SJSA1 (cell line): ENCODE measurements around the gene CERS5. TPM values are rescaled to one million over a fixed set of nuclear protein-coding genes. Genes with fewer than 3 reads are reported as not detected.
"Not testable (repeated sequence)": the region's sequence is repeated elsewhere in the genome, so short reads cannot be mapped to it uniquely, and the experiment has no call there.

Experiments used
- DNase-seq, 2 experiments: peaks; one replicate each; pipeline ENCODE4 v3.0.0-alpha.2; 2015 to 2020; ENCODE audit warnings: low spot score in 2 of 2, low read depth in 1 of 2
- H3K27ac ChIP-seq: fragments of 250-450 bp; sonication (Bioruptor Pico); 2 replicates; pipeline ENCODE4 v1.5.1; 2020; ENCODE audit warnings: mild to moderate bottlenecking, moderate library complexity
- H3K27me3 ChIP-seq: fragments of 250-450 bp; sonication (Bioruptor Pico); replicated peaks from 2 replicates; pipeline ENCODE4 v1.5.1; 2020; ENCODE audit warnings: mild to moderate bottlenecking, moderate library complexity
- H3K36me3 ChIP-seq: fragments of 250-450 bp; sonication (Bioruptor Pico); 2 replicates; pipeline ENCODE4 v1.5.1; 2020; ENCODE audit warnings: mild to moderate bottlenecking
- H3K4me1 ChIP-seq: fragments of 250-450 bp; sonication (Bioruptor Pico); replicated peaks from 2 replicates; pipeline ENCODE4 v1.6.1; 2021; ENCODE audit warnings: mild to moderate bottlenecking
- H3K4me3 ChIP-seq: fragments of 250-450 bp; sonication (Bioruptor Pico); 2 replicates; pipeline ENCODE4 v1.5.1; 2020; ENCODE audit warnings: mild to moderate bottlenecking
- H3K9me3 ChIP-seq: fragments of 250-450 bp; sonication (Bioruptor Pico); replicated peaks from 2 replicates; pipeline ENCODE4 v1.5.1; 2020; ENCODE audit warnings: mild to moderate bottlenecking
- total RNA-seq: library from RNA; depleted of rRNA; stranded (reverse); fragments of >200 nt; shearing (Covaris generic); gene quantifications from 2 replicates; pipeline ENCODE4 v1.2.3, GENCODE V29; 2014

CERS5 gene
- total RNA-seq, 1 experiment from 2014 or later, result 36.3 TPM

DNA sequence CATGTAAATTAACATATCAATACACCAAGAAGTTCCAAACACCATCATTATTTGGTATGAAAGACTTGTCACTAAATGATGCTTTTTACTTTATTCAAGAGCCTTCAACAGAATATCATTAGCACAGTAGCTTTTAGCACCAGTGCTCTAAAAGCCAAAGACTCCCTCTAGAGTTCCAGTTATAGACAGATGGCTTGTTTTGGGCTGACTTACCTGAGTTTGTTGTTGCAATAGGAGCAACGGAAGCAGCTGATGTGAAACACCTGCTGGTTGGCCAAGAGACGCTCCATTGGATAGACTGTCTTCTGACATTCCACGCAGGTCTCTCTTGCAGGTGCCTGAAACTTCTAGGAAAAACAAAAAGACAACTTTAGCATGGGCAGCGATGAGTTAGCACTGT lies 14.5 kb upstream of the CERS5 start:
- H3K27ac ChIP-seq, result no peak overlapping the region
- H3K9me3 ChIP-seq, result no peaks in the 10 kb centered on the region
- H3K36me3 ChIP-seq, result peaks cover 91% of the 10 kb centered on the region
- no peaks in the 10 kb centered on the region for H3K27me3 ChIP-seq
- no peak overlapping the region for H3K4me3 ChIP-seq
- DNase-seq, result no peak
- peaks cover 16% of the 10 kb centered on the region for H3K4me1 ChIP-seq

- H3K27me3 ChIP-seq, result no peaks in the 10 kb centered on the region
- no peak overlapping the region for H3K27ac ChIP-seq
- H3K4me3 ChIP-seq, result no peak overlapping the region
- no peaks in the 10 kb centered on the region for H3K4me1 ChIP-seq
- no peaks in the 10 kb centered on the region for H3K9me3 ChIP-seq
- DNase-seq, result no peak
- H3K36me3 ChIP-seq, result peaks cover 53% of the 10 kb centered on the region
Observed at GRCh38 chr12:50175716-50176026, 8.5 kb upstream of the CERS5 start.

DNA sequence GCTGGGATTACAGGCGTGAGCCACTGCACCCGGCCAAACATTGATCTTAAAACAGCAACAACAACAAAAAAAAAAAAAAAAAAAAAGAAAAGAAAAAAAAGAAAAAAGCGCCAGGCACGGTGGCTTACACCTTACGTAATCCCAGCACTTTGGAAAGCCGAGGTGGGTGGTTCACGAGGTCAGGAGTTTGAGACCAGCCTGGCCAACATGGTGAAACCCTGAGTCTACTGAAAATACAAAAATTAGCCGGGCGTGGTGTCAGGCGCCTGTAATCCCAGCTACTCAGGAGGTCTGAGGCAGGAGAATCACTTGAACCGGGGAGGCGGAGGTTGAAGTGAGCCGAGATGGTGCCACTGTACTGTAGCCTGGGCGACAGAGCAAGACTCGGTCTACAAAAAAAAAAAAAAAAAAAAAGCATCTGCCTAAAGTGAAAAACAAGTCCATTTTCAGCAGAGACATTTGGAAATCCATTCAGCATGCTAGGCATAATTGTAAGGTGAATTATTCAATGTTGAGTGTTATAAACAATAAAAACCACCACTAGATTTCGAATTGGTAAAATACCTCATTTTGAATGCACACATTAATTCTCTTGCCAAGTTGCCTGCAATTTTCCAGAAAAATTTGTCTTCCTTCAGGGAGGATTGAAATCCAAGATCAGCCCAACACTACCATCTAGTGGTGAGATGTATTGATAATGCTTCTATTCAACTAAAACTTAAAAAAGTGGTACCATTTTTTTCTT lies 8.0 kb upstream of the CERS5 start:
- Histone ChIP-seq H3K4me3 (no peak overlapping the region), H3K9me3 (no peaks in the 10 kb centered on the region), H3K27ac (no peak overlapping the region), H3K4me1 (0 out of 2 replicates have a peak, but pooled peaks cover under 1% of the 10 kb centered on the region), H3K36me3 (peaks cover 48% of the 10 kb centered on the region), H3K27me3 (no peaks in the 10 kb centered on the region)
- DNase-seq, result peak in 1 of 2 experiments; percentile 50

DNA sequence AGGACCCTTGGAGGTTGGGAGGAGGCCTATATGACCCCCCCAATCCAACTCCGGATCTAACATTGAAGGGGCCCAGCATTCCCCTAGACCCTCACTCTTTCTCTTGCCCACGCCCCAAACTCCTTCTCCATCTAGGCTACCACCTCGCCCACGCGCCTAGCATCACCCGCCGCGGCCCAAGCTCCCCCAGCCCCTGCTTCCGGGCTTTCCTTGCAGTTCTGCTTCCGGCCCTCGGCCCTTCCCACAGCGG lies 445 bp downstream of the CERS5 start:
- DNase-seq, result no peak
- Histone ChIP-seq H3K27me3 (no peaks in the 10 kb centered on the region), H3K4me1 (peaks cover 15% of the 10 kb centered on the region), H3K27ac (peak overlapping the region; percentile 77), H3K9me3 (peaks cover 9% of the 10 kb centered on the region), H3K36me3 (peaks cover 10% of the 10 kb centered on the region), H3K4me3 (peak overlapping the region; percentile 80)

- no peaks in the 10 kb centered on the region for H3K27me3 ChIP-seq
- peaks cover 10% of the 10 kb centered on the region for H3K36me3 ChIP-seq
- H3K27ac ChIP-seq, result no peak overlapping the region
- no peak for DNase-seq
- H3K4me1 ChIP-seq, result peaks cover 13% of the 10 kb centered on the region
- H3K9me3 ChIP-seq, result peaks cover 9% of the 10 kb centered on the region
- H3K4me3 ChIP-seq, result no peak overlapping the region
Observed at GRCh38 chr12:50164963-50165362, 2.2 kb downstream of the CERS5 start.

DNA sequence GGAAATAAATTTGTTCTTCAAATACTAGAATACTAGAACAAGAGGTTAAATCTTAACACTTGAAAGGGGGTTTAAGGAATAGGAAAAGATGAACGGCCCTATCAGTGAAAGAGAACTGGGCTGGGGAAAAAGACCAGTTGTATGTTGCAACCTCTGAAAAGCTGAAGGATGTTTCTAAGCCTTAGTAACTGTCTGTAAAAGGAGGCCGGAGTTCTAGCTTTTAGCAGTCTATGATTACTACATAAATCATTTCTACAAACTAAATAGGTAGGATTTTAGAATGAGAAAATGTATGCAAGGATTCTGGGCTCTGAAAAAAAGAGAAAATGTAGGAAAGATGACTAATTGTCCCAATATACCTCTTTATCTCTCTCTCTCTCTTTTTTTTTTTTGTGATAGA lies 4.9 kb downstream of the CERS5 start:
- peaks cover 10% of the 10 kb centered on the region for H3K36me3 ChIP-seq
- DNase-seq, result no peak
- no peaks in the 10 kb centered on the region for H3K9me3 ChIP-seq
- no peak overlapping the region for H3K4me3 ChIP-seq
- peaks cover 7% of the 10 kb centered on the region; the same call in 1 of the 2 replicates for H3K4me1 ChIP-seq
- H3K27ac ChIP-seq, result no peak overlapping the region
- no peaks in the 10 kb centered on the region for H3K27me3 ChIP-seq

- Histone ChIP-seq H3K27me3 (no peaks in the 10 kb centered on the region), H3K4me3 (no peak overlapping the region), H3K36me3 (peaks cover 3% of the 10 kb centered on the region; the same call in 1 of the 2 replicates), H3K27ac (no peak overlapping the region), H3K4me1 (peaks cover 3% of the 10 kb centered on the region; the same call in 1 of the 2 replicates), H3K9me3 (no peaks in the 10 kb centered on the region)
- DNase-seq, result no peak
Observed at GRCh38 chr12:50160643-50161042, 6.5 kb downstream of the CERS5 start.

DNA sequence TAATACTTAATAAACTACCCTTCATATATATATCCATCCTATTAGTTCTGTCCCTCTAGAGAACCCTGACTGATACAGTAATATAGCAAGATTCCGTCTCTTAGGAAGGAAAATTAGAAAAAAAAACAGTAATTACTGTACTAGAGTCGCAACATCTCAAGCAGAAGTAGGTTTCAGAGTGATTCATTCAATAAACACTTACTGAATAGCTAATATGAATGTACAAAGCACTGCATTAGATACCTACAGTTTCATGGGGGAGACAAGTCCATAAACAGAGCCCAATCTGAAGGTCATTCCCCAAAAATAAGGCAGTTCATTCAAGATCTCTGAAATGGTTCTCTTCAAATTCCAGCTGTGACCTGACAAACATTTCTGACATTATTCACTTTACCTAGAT lies 9.9 kb downstream of the CERS5 start:
- Histone ChIP-seq H3K27ac (no peak overlapping the region), H3K9me3 (no peaks in the 10 kb centered on the region), H3K4me3 (no peak overlapping the region), H3K4me1 (no peaks in the 10 kb centered on the region), H3K36me3 (peaks cover 5% of the 10 kb centered on the region), H3K27me3 (no peaks in the 10 kb centered on the region)
- no peak for DNase-seq

- no peak for DNase-seq
- H3K27me3 ChIP-seq, result no peaks in the 10 kb centered on the region
- H3K9me3 ChIP-seq, result no peaks in the 10 kb centered on the region
- peaks cover 5% of the 10 kb centered on the region for H3K36me3 ChIP-seq
- no peak overlapping the region for H3K27ac ChIP-seq
- no peaks in the 10 kb centered on the region for H3K4me1 ChIP-seq
- no peak overlapping the region for H3K4me3 ChIP-seq
Observed at GRCh38 chr12:50156641-50157040, 10.5 kb downstream of the CERS5 start.

DNA sequence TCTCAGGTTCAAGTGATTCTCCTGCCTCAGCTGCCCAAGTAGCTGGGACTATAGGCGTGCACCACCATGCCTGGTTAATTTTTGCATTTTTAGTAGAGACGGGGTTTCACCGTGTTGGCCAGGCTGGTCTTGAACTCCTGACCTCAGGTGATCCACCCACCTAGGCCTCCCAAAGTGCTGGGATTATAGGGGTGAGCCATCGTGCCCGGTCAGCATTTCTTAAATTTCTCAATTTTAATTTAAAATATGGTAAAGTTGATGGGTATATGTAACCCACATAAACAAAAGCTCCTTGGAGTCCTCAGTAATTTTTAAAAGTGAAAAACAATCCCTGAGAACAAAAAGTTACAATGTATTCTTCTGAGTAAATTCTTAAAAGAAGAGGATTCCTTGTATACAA lies 12.2 kb downstream of the CERS5 start:
- not testable (repeated sequence) for H3K36me3 ChIP-seq, H3K4me1 ChIP-seq

DNA sequence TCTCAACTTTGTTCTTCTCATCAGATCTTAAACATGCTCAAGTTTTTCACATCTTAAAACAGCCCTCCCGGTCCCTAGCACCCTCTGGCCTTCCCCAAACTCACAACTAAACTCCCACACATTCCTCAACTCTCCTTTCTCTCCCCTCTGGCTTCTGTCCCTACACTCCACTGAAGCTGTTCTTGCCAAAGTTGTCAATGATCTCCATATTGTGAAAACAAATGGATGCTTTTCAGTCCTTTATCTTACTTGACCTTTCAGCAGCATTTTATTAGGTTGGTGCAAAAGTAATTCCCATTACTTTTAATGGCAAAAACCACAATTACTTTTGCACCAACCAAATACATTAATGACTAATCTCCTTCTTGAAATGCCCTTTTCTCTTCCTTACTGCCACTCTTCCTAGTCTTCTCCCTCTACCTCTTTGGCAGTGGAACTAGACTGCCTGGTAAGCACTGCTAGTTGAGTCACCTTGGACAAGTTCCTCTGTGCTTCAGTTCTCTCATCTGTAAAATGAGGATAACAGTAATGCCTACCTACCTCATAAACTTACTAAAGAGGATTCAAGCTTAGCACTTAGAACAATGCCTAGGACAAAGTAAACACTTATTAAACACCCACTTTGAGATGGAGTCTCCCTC lies 16.0 kb downstream of the CERS5 start:
- no peak for DNase-seq
- Histone ChIP-seq H3K27me3 (no peaks in the 10 kb centered on the region), H3K27ac (no peak overlapping the region), H3K4me1 (no peaks in the 10 kb centered on the region), H3K4me3 (no peak overlapping the region), H3K9me3 (no peaks in the 10 kb centered on the region), H3K36me3 (peaks cover 5% of the 10 kb centered on the region; the same call in 1 of the 2 replicates)

More for the DNA sequence above, 12.2 kb downstream of the CERS5 start:
- H3K27me3 ChIP-seq, H3K9me3 ChIP-seq, DNase-seq, H3K27ac ChIP-seq, H3K4me3 ChIP-seq: not testable (repeated sequence)

DNA sequence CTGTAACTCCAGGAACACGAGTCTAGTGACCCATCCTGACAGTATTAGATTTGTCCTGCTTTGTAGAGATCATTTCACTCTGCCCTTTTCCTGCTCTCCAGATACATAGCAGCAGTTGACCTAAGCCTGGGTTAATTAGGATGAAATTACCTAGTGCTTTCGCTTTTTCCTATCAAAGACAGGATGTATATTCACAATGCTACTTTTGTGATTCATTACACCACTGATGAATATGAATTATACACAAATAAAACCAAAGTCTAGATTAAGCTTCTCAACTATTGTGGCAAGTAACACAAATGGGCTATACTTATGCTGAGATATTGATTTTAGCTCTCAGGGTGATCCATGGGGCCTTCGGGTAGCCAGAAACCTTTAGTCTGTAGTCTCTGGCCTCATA lies 17.9 kb downstream of the CERS5 start:
- H3K4me3 ChIP-seq, result no peak overlapping the region
- no peaks in the 10 kb centered on the region for H3K4me1 ChIP-seq
- no peak for DNase-seq
- no peaks in the 10 kb centered on the region for H3K27me3 ChIP-seq
- H3K9me3 ChIP-seq, result no peaks in the 10 kb centered on the region
- peaks cover 5% of the 10 kb centered on the region; the same call in 1 of the 2 replicates for H3K36me3 ChIP-seq
- no peak overlapping the region for H3K27ac ChIP-seq

GRCh38 chr12:50148011-50148410 lies 19.2 kb downstream of the CERS5 start:
- not testable (repeated sequence) for DNase-seq

GRCh38 chr12:50147281-50147680 lies 19.9 kb downstream of the CERS5 start:
- Histone ChIP-seq H3K4me3 (no peak overlapping the region), H3K9me3 (no peaks in the 10 kb centered on the region), H3K27me3 (no peaks in the 10 kb centered on the region), H3K4me1 (no peaks in the 10 kb centered on the region), H3K36me3 (peaks cover 13% of the 10 kb centered on the region), H3K27ac (no peak overlapping the region)
- DNase-seq, result no peak

More at GRCh38 chr12:50148011-50148410, 19.2 kb downstream of the CERS5 start:
- not testable (repeated sequence) for H3K36me3 ChIP-seq, H3K27ac ChIP-seq, H3K4me1 ChIP-seq, H3K27me3 ChIP-seq, H3K9me3 ChIP-seq, H3K4me3 ChIP-seq
